SK-N-SH (cell line): ENCODE measurements around the gene NOL4L. TPM values are rescaled to one million over a fixed set of nuclear protein-coding genes. Genes with fewer than 3 reads are reported as not detected.

ENCODE experiments used
- CTCF ChIA-PET: fragments of 300-600, 350-600 bp; formaldehyde crosslinking; extraction: SDS; loops from one replicate; lab custom pipeline; 2021; lab: Yijun Ruan, JAX
- POLR2A ChIA-PET: fragments of 350-600 bp; sonication (Branson Sonifier 250); formaldehyde crosslinking; extraction: SDS; loops from one replicate; lab custom pipeline; 2020; ENCODE audit warnings: antibody characterized with exemption, inconsistent platforms; lab: Yijun Ruan, JAX
- DNase-seq: peaks from one replicate; pipeline ENCODE4 v3.0.0; 2012
- H2AFZ ChIP-seq: fragments of 200-600 bp; sonication (generic); 2 replicates; pipeline ENCODE4 v1.8.1; 2016; ENCODE audit warnings: antibody characterized with exemption, mild to moderate bottlenecking, low read depth
- H3F3A ChIP-seq: fragments of 200-600 bp; sonication (generic); replicated peaks from 2 replicates; pipeline ENCODE3; 2016; ENCODE audit warnings: antibody characterized with exemption, mild to moderate bottlenecking; ENCODE audit not compliant: insufficient read depth
- H3K27ac ChIP-seq, 2 experiments: fragments of 200-500 bp in 1 of 2; fragments of 200-600 bp in 1 of 2; sonication (Bioruptor generic) in 1 of 2; sonication (generic), shearing (Covaris generic) in 1 of 2; 2 replicates each; pipeline versions ENCODE4 v1.5.1 to v1.6.1; 2014 to 2016; ENCODE audit warnings: low read depth in 2 of 2, inconsistent platforms in 1 of 2, low read length in 1 of 2, mild to moderate bottlenecking in 1 of 2, mixed read lengths in 1 of 2
- H3K27me3 ChIP-seq: fragments of 200-600 bp; sonication (generic), shearing (Covaris generic); 2 replicates; pipeline ENCODE4 v1.6.1; 2016; ENCODE audit warnings: mixed run types; ENCODE audit not compliant: insufficient read depth
- H3K36me3 ChIP-seq, 2 experiments: fragments of 200-500 bp in 1 of 2; fragments of 200-600 bp in 1 of 2; sonication (Bioruptor generic) in 1 of 2; sonication (generic) in 1 of 2; replicated peaks in 1 of 2; 2 replicates each; pipeline versions ENCODE3 to v1.5.1; 2014 to 2016; ENCODE audit warnings: low read length in 1 of 2, mild to moderate bottlenecking in 1 of 2; ENCODE audit not compliant: insufficient read depth in 2 of 2, control insufficient read depth in 1 of 2
- H3K4me1 ChIP-seq, 2 experiments: fragments of 200-500 bp in 1 of 2; fragments of 200-600 bp in 1 of 2; sonication (Bioruptor generic) in 1 of 2; sonication (generic), shearing (Covaris generic) in 1 of 2; 2 replicates each; pipeline versions ENCODE4 v1.5.1 to v1.6.1; 2014 to 2016; ENCODE audit warnings: low read depth in 1 of 2, low read length in 1 of 2, mixed run types in 1 of 2; ENCODE audit not compliant: insufficient read depth in 2 of 2, control insufficient read depth in 1 of 2
- H3K4me2 ChIP-seq: fragments of 200-600 bp; sonication (generic), shearing (Covaris generic); 2 replicates; pipeline ENCODE4 v1.6.1; 2017; ENCODE audit warnings: mixed run types
- H3K4me3 ChIP-seq, 2 experiments: fragments of 200-500 bp in 1 of 2; fragments of 200-600 bp in 1 of 2; sonication (Bioruptor generic) in 1 of 2; sonication (generic), shearing (Covaris generic) in 1 of 2; 2 replicates each; pipeline versions ENCODE4 v1.5.1 to v1.8.1; 2014 to 2016; ENCODE audit warnings: low read depth in 2 of 2, inconsistent platforms in 1 of 2, low read length in 1 of 2, mild to moderate bottlenecking in 1 of 2, mixed read lengths in 1 of 2, moderate library complexity in 1 of 2
- H3K79me2 ChIP-seq: fragments of 200-600 bp; sonication (generic); 2 replicates; pipeline ENCODE4 v1.8.1; 2017; ENCODE audit warnings: mild to moderate bottlenecking; ENCODE audit not compliant: insufficient read depth
- H3K9ac ChIP-seq: fragments of 200-600 bp; sonication (generic); 2 replicates; pipeline ENCODE4 v1.6.1; 2017; ENCODE audit warnings: mixed run types
- H3K9me2 ChIP-seq: fragments of 200-600 bp; sonication (generic); 2 replicates; pipeline ENCODE4 v1.6.1; 2017; ENCODE audit warnings: mixed run types
- H3K9me3 ChIP-seq: fragments of 200-600 bp; sonication (generic); 2 replicates; pipeline ENCODE4 v1.6.1; 2017; ENCODE audit warnings: mixed run types, mild to moderate bottlenecking, moderate library complexity
- H4K20me1 ChIP-seq: fragments of 200-600 bp; sonication (generic); 2 replicates; pipeline ENCODE4 v1.6.1; 2017; ENCODE audit warnings: mild to moderate bottlenecking, mixed run types; ENCODE audit not compliant: insufficient read depth
- ELF1 ChIP-seq: IDR thresholded peaks from 2 replicates; pipeline ENCODE4 v1.4.0; 2012
- EZH2phosphoT487 ChIP-seq: fragments of 200-600 bp; sonication (generic); IDR thresholded peaks from 2 replicates; pipeline ENCODE4 v1.6.1; 2017; ENCODE audit warnings: low read depth, mixed run types, mild to moderate bottlenecking, antibody characterized with exemption, moderate library complexity, borderline replicate concordance
- FOSL2 ChIP-seq: IDR thresholded peaks from 2 replicates; pipeline ENCODE4 v1.4.0; 2012; ENCODE audit warnings: low read depth, mild to moderate bottlenecking, moderate library complexity, borderline replicate concordance
- FOXM1 ChIP-seq: IDR thresholded peaks from 2 replicates; pipeline ENCODE4 v1.4.0; 2012; ENCODE audit warnings: low read depth, mild to moderate bottlenecking
- IRF3 ChIP-seq: fragments of 150-350 bp; IDR thresholded peaks from 2 replicates; pipeline ENCODE4 v1.6.1; 2016; ENCODE audit warnings: mild to moderate bottlenecking, low read depth, low read length
- JUND ChIP-seq: IDR thresholded peaks from 2 replicates; pipeline ENCODE4 v1.4.0; 2012
- MEF2A ChIP-seq: IDR thresholded peaks from 2 replicates; pipeline ENCODE4 v1.4.0; 2012; ENCODE audit warnings: low read depth, borderline replicate concordance
- NFIC ChIP-seq: IDR thresholded peaks from 2 replicates; pipeline ENCODE4 v1.4.0; 2012; ENCODE audit warnings: borderline replicate concordance
- NRF1 ChIP-seq: IDR thresholded peaks from 2 replicates; pipeline ENCODE4 v1.6.1; 2012; ENCODE audit warnings: low read depth, mild to moderate bottlenecking, low read length
- PBX3 ChIP-seq: IDR thresholded peaks from 2 replicates; pipeline ENCODE4; 2012
- POLR2AphosphoS5 ChIP-seq: IDR thresholded peaks from 2 replicates; pipeline ENCODE4 v1.6.1; 2012; ENCODE audit warnings: low read depth, low read length
- REST ChIP-seq: IDR thresholded peaks from 2 replicates; pipeline ENCODE4 v1.6.1; 2012; ENCODE audit warnings: mild to moderate bottlenecking, low read depth, low read length, moderate library complexity
- RXRA ChIP-seq: IDR thresholded peaks from 2 replicates; pipeline ENCODE4 v1.4.0; 2012; ENCODE audit warnings: low read depth, mild to moderate bottlenecking, borderline replicate concordance
- SMC3 ChIP-seq: IDR thresholded peaks from 2 replicates; pipeline ENCODE4 v1.6.1; 2012; ENCODE audit warnings: low read depth, low read length, improper control_type of control experiment
- TEAD4 ChIP-seq: IDR thresholded peaks from 2 replicates; pipeline ENCODE4 v1.4.0; 2012; ENCODE audit warnings: mild to moderate bottlenecking, borderline replicate concordance; ENCODE audit not compliant: insufficient read depth
- USF1 ChIP-seq: IDR thresholded peaks from 2 replicates; pipeline ENCODE4 v1.4.0; 2012; ENCODE audit warnings: low read depth, borderline replicate concordance
- USF2 ChIP-seq: fragments of 150-350 bp; IDR thresholded peaks from 2 replicates; pipeline ENCODE4 v1.6.1; 2017; ENCODE audit warnings: antibody characterized with exemption, low read length, low read depth, borderline replicate concordance
- ZBTB33 ChIP-seq: IDR thresholded peaks from 2 replicates; pipeline ENCODE4 v1.4.0; 2012; ENCODE audit warnings: low read depth, borderline replicate concordance
- WGBS: methylation state at CpG from one replicate; pipeline ENCODE4 v1.1.6; 2017; ENCODE audit warnings: low lambda C conversion rate; 5-methylcytosine and 5-hydroxymethylcytosine counted together
- polyA plus RNA-seq, 3 experiments: library from polyadenylated mRNA; depleted of rRNA; stranded (reverse); fragments of >200 nt; gene quantifications; 2 replicates each; pipeline ENCODE4 v1.2.3, GENCODE V29; 2012

Gene NOL4L
- polyA plus RNA-seq, 1 of the 3 experiments (the other 2 are of a cell fraction): 14.3 TPM

- no peak for TF ChIP-seq NFIC
- no peak for TF ChIP-seq RXRA
- TF ChIP-seq ZBTB33: no peak
- TF ChIP-seq USF1: no peak
- no peak for TF ChIP-seq SMC3
- TF ChIP-seq POLR2AphosphoS5: no peak
- TF ChIP-seq TEAD4: no peak
- no peak for TF ChIP-seq ELF1
- TF ChIP-seq EZH2phosphoT487: no peak
- no peak for TF ChIP-seq FOXM1
- no peak for TF ChIP-seq IRF3
- no peak for TF ChIP-seq USF2
- no peak for TF ChIP-seq PBX3
- TF ChIP-seq NRF1: no peak
- TF ChIP-seq MEF2A: no peak
- no peak for TF ChIP-seq REST
- no peak for TF ChIP-seq FOSL2
- TF ChIP-seq JUND: no peak
- H2AFZ ChIP-seq: no peak overlapping the region
- H3K4me2 ChIP-seq: no peak overlapping the region
- 48% methylated on average over 4 of the region's 4 CpGs for WGBS
- H3K27ac ChIP-seq: no peak overlapping the region
- no peaks in the 10 kb centered on the region for H4K20me1 ChIP-seq
- no peaks in the 10 kb centered on the region for H3K9me2 ChIP-seq
- no peaks in the 10 kb centered on the region for H3K36me3 ChIP-seq
- CTCF ChIA-PET: interaction anchor here (1.1 kb wide), 1 partner anchor 105 kb away, joined by 4 read pairs; no protein-coding TSS in a partner anchor
- H3K79me2 ChIP-seq: no peaks in the 10 kb centered on the region
- H3K9me3 ChIP-seq: no peaks in the 10 kb centered on the region
- POLR2A ChIA-PET: no interaction called here
- H3K27me3 ChIP-seq: no peaks in the 10 kb centered on the region
- no peak for DNase-seq
- H3K4me3 ChIP-seq: no peak overlapping the region
- no peak overlapping the region for H3K9ac ChIP-seq
- H3K4me1 ChIP-seq: no peaks in the 10 kb centered on the region; a peak in 1 of 4 replicates
- no peaks in the 10 kb centered on the region for H3F3A ChIP-seq
These were observed 38.0 kb downstream of the NOL4L start for GRCh38 chr20:32546918-32547752.
